Panc1 (cell line): Measurements from ENCODE around the gene GARIN5B. TPM values are rescaled to one million over a fixed set of nuclear protein-coding genes. Genes with fewer than 3 reads are reported as not detected.
A peak's percentile ranks its signal among the peaks of the same experiment; 100 is the strongest.

Experiments
- ATAC-seq: fragments of 200-7000 bp; cut with Tn5 transposase; 2 replicates; pipeline ENCODE4 v1.9.1; 2020; ENCODE audit warnings: mild to moderate bottlenecking, moderate library complexity
- BruUV-seq: library from RNA; stranded (reverse); fragments of 400-500 nt; replicated peaks from 2 replicates; lab custom pipeline; 2021; lab: Mats Ljungman, UMichigan
- CTCF ChIA-PET: fragments of 300-600 bp; sonication (Branson Sonifier 250); formaldehyde crosslinking; loops from one replicate; lab custom pipeline; 2022; ENCODE audit warnings: antibody characterized with exemption; lab: Charles Lee
- POLR2A ChIA-PET: fragments of 300-600 bp; sonication (Branson Sonifier 250); formaldehyde crosslinking; loops from one replicate; lab custom pipeline; 2022; ENCODE audit warnings: antibody characterized with exemption; lab: Charles Lee
- DNase-seq: peaks from one replicate; pipeline ENCODE4 v3.0.0-alpha.2; 2010; ENCODE audit warnings: low read depth, low spot score
- H3K27ac ChIP-seq: 2 replicates; pipeline ENCODE4 v1.5.1; 2011; ENCODE audit warnings: mild to moderate bottlenecking, low read length, inconsistent platforms
- H3K27me3 ChIP-seq: fragments of 200-500 bp; sonication (Bioruptor generic); 2 replicates; pipeline ENCODE4 v1.6.0; 2014; ENCODE audit warnings: low read length, inconsistent platforms; ENCODE audit not compliant: control insufficient read depth, insufficient read depth
- H3K36me3 ChIP-seq: fragments of 200-500 bp; sonication (Bioruptor generic); 2 replicates; pipeline ENCODE4 v1.5.1; 2014; ENCODE audit warnings: inconsistent platforms, mild to moderate bottlenecking, low read length, moderate library complexity; ENCODE audit not compliant: control insufficient read depth, insufficient read depth
- H3K4me1 ChIP-seq: 2 replicates; pipeline ENCODE4 v1.5.1; 2011; ENCODE audit warnings: inconsistent platforms, mild to moderate bottlenecking, low read length, moderate library complexity; ENCODE audit not compliant: control insufficient read depth, insufficient read depth
- H3K4me3 ChIP-seq, 2 experiments: 2 replicates each; pipeline ENCODE4 v1.5.1; 2011 to 2012; ENCODE audit warnings: low read depth in 2 of 2, low read length in 2 of 2, mild to moderate bottlenecking in 2 of 2, inconsistent platforms in 1 of 2, moderate library complexity in 1 of 2
- H3K9me3 ChIP-seq: fragments of 200-500 bp; sonication (Bioruptor generic); 2 replicates; pipeline ENCODE4 v1.5.1; 2014; ENCODE audit warnings: low read depth, mild to moderate bottlenecking, inconsistent platforms, low read length, moderate library complexity; ENCODE audit not compliant: control insufficient read depth, insufficient read depth
- POLR2AphosphoS5 ChIP-seq: IDR thresholded peaks from 2 replicates; pipeline ENCODE4 v1.6.1; 2012; ENCODE audit warnings: mild to moderate bottlenecking, low read depth, low read length, moderate library complexity
- SIN3A ChIP-seq: IDR thresholded peaks from 2 replicates; pipeline ENCODE4 v1.6.1; 2012; ENCODE audit warnings: low read depth, mild to moderate bottlenecking, low read length, moderate library complexity, borderline replicate concordance; ENCODE audit not compliant: insufficient read depth
- TCF7L2 ChIP-seq: IDR thresholded peaks from 2 replicates; pipeline ENCODE4 v1.6.1; 2011; ENCODE audit warnings: mild to moderate bottlenecking, low read depth, low read length, inconsistent platforms
- in situ Hi-C: cut with HindIII; loops from 2 replicates; pipeline ENCODE4 v1.10.0; 2016; ENCODE audit warnings: low sequenced_read_pairs, low pct_unique_long_range_greater_than_20kb
- intact Hi-C: fragments of 100-400 bp; cut with micrococcal nuclease; formaldehyde crosslinking; loops from one replicate; pipeline ENCODE4 v1.10.0; 2022; ENCODE audit not compliant: unreplicated experiment
- total RNA-seq: library from RNA; stranded (reverse); gene quantifications from one replicate; pipeline ENCODE4 v1.2.1, GENCODE V29; 2021; ENCODE audit not compliant: unreplicated experiment
- TF ChIP-seq, protein P1 (sequence below): fragments of 450-650 bp; IDR thresholded peaks from 2 replicates; pipeline ENCODE4 v1.5.1; 2017; ENCODE audit warnings: mild to moderate bottlenecking
- TF ChIP-seq, protein P2 (sequence below), 2 experiments: IDR thresholded peaks; 2 replicates each; pipeline ENCODE4 v1.6.1; 2011 to 2012; ENCODE audit warnings: low read depth in 2 of 2, control low read depth in 1 of 2, low read length in 1 of 2, mild to moderate bottlenecking in 1 of 2, moderate library complexity in 1 of 2; ENCODE audit not compliant: insufficient read depth in 1 of 2

GARIN5B gene
- total RNA-seq, 1 experiment from 2014 or later = not detected

DNA sequence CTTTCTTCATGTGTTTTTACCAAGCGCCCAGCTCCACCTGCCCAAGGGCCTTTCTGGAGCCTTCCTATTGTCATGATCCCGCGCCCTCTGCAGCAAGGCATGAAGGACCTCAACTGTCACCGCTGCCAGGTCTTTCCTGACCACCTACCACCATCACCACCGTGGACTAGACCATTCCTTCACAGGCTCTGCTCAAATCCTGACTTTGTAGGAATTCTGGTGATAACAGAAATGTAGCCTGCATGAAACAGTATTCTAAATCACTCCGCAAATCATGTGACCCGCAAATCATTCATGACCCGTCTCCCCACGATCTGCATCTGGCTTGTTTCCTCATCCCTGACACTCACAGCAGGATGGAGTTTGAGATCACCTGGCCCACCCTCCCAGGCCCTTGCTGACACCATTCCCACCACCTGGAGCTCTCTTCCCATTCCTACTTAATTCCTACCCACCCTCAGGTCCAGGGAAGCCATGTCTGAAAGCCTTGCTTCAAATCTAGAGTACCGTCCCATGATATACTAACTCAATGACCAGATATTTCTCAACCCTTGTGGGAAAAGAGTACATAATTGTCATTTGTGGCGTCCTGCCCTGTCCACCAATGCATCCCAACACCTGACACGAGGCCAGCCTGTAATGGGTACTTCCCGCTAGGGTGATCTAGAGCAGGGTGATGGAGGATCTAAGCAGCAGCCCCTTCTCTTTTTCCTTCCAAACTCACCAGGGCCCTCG is 43.2 kb upstream of the GARIN5B start:
- peak overlapping the region; percentile 85 to 88 for H3K4me3 ChIP-seq
- H3K4me1 ChIP-seq = peaks cover 35% of the 10 kb centered on the region
- CTCF ChIA-PET = no interaction called here
- H3K36me3 ChIP-seq = peaks cover 32% of the 10 kb centered on the region
- H3K27me3 ChIP-seq = no peaks in the 10 kb centered on the region
- ATAC-seq (no peak), DNase-seq (no peak)
- peak overlapping the region; percentile 100 for H3K27ac ChIP-seq
- intact Hi-C loops = no loop called here
- BruUV-seq = TSS peak; percentile 90
- no peak for TF ChIP-seq POLR2AphosphoS5
- no peak for TF ChIP-seq SIN3A
- TF ChIP-seq, protein P1, sequence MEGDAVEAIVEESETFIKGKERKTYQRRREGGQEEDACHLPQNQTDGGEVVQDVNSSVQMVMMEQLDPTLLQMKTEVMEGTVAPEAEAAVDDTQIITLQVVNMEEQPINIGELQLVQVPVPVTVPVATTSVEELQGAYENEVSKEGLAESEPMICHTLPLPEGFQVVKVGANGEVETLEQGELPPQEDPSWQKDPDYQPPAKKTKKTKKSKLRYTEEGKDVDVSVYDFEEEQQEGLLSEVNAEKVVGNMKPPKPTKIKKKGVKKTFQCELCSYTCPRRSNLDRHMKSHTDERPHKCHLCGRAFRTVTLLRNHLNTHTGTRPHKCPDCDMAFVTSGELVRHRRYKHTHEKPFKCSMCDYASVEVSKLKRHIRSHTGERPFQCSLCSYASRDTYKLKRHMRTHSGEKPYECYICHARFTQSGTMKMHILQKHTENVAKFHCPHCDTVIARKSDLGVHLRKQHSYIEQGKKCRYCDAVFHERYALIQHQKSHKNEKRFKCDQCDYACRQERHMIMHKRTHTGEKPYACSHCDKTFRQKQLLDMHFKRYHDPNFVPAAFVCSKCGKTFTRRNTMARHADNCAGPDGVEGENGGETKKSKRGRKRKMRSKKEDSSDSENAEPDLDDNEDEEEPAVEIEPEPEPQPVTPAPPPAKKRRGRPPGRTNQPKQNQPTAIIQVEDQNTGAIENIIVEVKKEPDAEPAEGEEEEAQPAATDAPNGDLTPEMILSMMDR = no peak
- no peak for TF ChIP-seq TCF7L2
- TF ChIP-seq, protein P2, sequence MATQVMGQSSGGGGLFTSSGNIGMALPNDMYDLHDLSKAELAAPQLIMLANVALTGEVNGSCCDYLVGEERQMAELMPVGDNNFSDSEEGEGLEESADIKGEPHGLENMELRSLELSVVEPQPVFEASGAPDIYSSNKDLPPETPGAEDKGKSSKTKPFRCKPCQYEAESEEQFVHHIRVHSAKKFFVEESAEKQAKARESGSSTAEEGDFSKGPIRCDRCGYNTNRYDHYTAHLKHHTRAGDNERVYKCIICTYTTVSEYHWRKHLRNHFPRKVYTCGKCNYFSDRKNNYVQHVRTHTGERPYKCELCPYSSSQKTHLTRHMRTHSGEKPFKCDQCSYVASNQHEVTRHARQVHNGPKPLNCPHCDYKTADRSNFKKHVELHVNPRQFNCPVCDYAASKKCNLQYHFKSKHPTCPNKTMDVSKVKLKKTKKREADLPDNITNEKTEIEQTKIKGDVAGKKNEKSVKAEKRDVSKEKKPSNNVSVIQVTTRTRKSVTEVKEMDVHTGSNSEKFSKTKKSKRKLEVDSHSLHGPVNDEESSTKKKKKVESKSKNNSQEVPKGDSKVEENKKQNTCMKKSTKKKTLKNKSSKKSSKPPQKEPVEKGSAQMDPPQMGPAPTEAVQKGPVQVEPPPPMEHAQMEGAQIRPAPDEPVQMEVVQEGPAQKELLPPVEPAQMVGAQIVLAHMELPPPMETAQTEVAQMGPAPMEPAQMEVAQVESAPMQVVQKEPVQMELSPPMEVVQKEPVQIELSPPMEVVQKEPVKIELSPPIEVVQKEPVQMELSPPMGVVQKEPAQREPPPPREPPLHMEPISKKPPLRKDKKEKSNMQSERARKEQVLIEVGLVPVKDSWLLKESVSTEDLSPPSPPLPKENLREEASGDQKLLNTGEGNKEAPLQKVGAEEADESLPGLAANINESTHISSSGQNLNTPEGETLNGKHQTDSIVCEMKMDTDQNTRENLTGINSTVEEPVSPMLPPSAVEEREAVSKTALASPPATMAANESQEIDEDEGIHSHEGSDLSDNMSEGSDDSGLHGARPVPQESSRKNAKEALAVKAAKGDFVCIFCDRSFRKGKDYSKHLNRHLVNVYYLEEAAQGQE (IDR thresholded peaks at IDR 0.05; ENCODE audit: insufficient read depth in 1 of 2, low read depth in 2 of 2, low read length in 1 of 2) = no peak
- in situ Hi-C loops = no loop called here
- POLR2A ChIA-PET = interaction anchor here (0.7 kb wide), 1 partner anchor 841 kb away, joined by 3 read pairs; no protein-coding TSS in a partner anchor
- peaks cover 6% of the 10 kb centered on the region; the same call in 1 of the 2 replicates for H3K9me3 ChIP-seq

DNA sequence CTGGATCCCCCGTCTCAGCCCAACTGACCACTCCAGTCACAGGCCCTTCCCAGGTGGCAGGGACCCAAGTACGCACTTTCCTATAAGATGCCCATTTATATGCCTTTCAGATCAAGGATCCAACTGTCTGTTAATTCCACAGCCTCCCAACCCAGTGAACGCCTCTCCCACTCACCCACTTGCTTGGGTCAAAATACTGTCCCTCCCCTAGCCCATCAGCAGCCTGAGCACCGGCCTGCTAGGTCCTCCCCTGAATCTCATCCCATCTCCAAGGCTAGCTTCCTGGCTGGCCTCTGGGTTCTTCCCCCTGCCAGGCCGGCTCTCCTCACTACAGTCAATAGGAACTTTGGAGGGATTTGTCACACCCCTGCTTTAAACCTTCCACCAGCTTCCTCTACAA is 42.6 kb upstream of the GARIN5B start:
- BruUV-seq = no TSS peak
- Histone ChIP-seq H3K27me3 (no peaks in the 10 kb centered on the region), H3K27ac (peak overlapping the region; percentile 100), H3K9me3 (peaks cover 6% of the 10 kb centered on the region; the same call in 1 of the 2 replicates), H3K4me3 (peak overlapping the region; percentile 85 to 88), H3K36me3 (peaks cover 32% of the 10 kb centered on the region), H3K4me1 (peaks cover 35% of the 10 kb centered on the region)
- ChIA-PET CTCF (no interaction called here), POLR2A (interaction anchor here (0.7 kb wide), 1 partner anchor 842 kb away, joined by 3 read pairs; no protein-coding TSS in a partner anchor)
- ATAC-seq (no peak), DNase-seq (no peak)
- intact Hi-C loops (no loop called here), in situ Hi-C loops (no loop called here)
- TF ChIP-seq SIN3A (no peak), POLR2AphosphoS5 (no peak), TCF7L2 (no peak)
- TF ChIP-seq, protein P2 (IDR thresholded peaks at IDR 0.05; ENCODE audit: insufficient read depth in 1 of 2, low read depth in 2 of 2, low read length in 1 of 2) = no peak
- TF ChIP-seq, protein P1 = no peak
